Vagina (tissue), 2 donors: Measurements from ENCODE around the gene SEPHS2. TPM values are rescaled to one million over a fixed set of nuclear protein-coding genes. Genes with fewer than 3 reads are reported as not detected.

ENCODE experiments used
- DNase-seq, 2 donors: peaks; one replicate each; pipeline ENCODE4 v3.0.0-alpha.2; 2017; ENCODE audit errors: extremely low spot score in 2 of 2
- H3K27ac ChIP-seq: fragments of 200-600 bp; sonication (generic); one replicate; pipeline ENCODE4 v1.5.1; 2019
- H3K27me3 ChIP-seq: fragments of 200-600 bp; sonication (generic); one replicate; pipeline ENCODE4 v1.5.1; 2019
- H3K36me3 ChIP-seq, 2 donors: fragments of 200-600 bp; sonication (generic); one replicate each; pipeline ENCODE4 v1.5.1; 2017 to 2019
- H3K4me1 ChIP-seq: fragments of 200-600 bp; sonication (generic); one replicate; pipeline ENCODE4 v1.5.1; 2019
- H3K4me3 ChIP-seq, 2 donors: fragments of 200-600 bp; sonication (generic); 1 replicate in 1 of 2; 2 replicates in 1 of 2; pipeline ENCODE4 v1.5.1; 2016 to 2019
- H3K9me3 ChIP-seq: fragments of 200-600 bp; sonication (generic); one replicate; pipeline ENCODE4 v1.5.1; 2019
- POLR2A ChIP-seq, 2 donors: fragments of 450-650 bp; IDR thresholded peaks; one replicate each; pipeline ENCODE4 v1.6.1; 2017; ENCODE audit warnings: antibody characterized with exemption in 2 of 2, mild to moderate bottlenecking in 2 of 2, moderate library complexity in 2 of 2
- POLR2AphosphoS5 ChIP-seq, 2 donors: sonication (generic); formaldehyde crosslinking; IDR thresholded peaks; one replicate each; pipeline ENCODE4 v1.9.0; 2017; ENCODE audit warnings: antibody characterized with exemption in 2 of 2, mild to moderate bottlenecking in 2 of 2, low read depth in 1 of 2; ENCODE audit not compliant: insufficient read depth in 1 of 2
- intact Hi-C: fragments of 100-400 bp; cut with DNase I; formaldehyde crosslinking; loops from one replicate; pipeline ENCODE4 v1.15.1; 2023
- total RNA-seq: library from RNA; depleted of rRNA; stranded (reverse); fragments of >200 nt; gene quantifications from one replicate; pipeline ENCODE4 v1.2.3, GENCODE V29; 2016
- TF ChIP-seq, protein P1 (sequence below), 3 experiments: fragments of 450-650 bp in 2 of 3; fragments of 200-600 bp in 1 of 3; sonication (generic) in 1 of 3; IDR thresholded peaks; one replicate each; pipeline ENCODE4 v1.5.1; 2017 to 2019; ENCODE audit warnings: antibody characterized with exemption in 3 of 3, mild to moderate bottlenecking in 2 of 3, moderate library complexity in 2 of 3

SEPHS2 gene
- total RNA-seq, 1 donor from 2014 or later, result 28.0 TPM

DNA sequence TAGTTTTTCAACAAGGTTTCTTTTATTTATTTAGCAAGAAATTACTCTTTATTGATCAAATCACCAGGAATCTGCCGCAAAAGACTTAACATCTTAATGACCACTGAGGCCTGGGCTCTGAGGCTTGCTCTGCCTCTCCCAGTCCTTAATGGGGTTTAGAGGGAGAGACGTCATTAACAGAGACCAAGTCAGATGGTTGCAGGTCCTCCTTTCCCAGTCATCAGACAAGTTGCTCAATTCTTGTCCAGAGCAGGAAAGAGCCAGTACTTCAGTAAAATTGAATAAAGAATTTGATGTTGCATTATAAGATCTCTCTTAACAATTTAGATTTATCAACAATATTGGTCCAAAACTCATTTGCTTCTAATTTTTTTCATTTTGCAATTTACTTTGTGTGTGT lies 2.0 kb downstream of the SEPHS2 start:
- DNase-seq, result no peak
- intact Hi-C loops, result loop anchor here (10.0 kb wide), 1 partner anchor 91 kb away; the partner anchor contains the start of gene ZNF747
- H3K27me3 ChIP-seq, result no peaks in the 10 kb centered on the region
- TF ChIP-seq, protein P1, sequence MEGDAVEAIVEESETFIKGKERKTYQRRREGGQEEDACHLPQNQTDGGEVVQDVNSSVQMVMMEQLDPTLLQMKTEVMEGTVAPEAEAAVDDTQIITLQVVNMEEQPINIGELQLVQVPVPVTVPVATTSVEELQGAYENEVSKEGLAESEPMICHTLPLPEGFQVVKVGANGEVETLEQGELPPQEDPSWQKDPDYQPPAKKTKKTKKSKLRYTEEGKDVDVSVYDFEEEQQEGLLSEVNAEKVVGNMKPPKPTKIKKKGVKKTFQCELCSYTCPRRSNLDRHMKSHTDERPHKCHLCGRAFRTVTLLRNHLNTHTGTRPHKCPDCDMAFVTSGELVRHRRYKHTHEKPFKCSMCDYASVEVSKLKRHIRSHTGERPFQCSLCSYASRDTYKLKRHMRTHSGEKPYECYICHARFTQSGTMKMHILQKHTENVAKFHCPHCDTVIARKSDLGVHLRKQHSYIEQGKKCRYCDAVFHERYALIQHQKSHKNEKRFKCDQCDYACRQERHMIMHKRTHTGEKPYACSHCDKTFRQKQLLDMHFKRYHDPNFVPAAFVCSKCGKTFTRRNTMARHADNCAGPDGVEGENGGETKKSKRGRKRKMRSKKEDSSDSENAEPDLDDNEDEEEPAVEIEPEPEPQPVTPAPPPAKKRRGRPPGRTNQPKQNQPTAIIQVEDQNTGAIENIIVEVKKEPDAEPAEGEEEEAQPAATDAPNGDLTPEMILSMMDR (IDR thresholded peaks at IDR 0.05), result no peak
- TF ChIP-seq POLR2AphosphoS5 (IDR thresholded peaks at IDR 0.05; ENCODE audit: insufficient read depth in 1 of 2, low read depth in 1 of 2) (no peak), POLR2A (IDR thresholded peaks at IDR 0.05) (no peak)
- no peak overlapping the region for H3K27ac ChIP-seq
- no peaks in the 10 kb centered on the region for H3K36me3 ChIP-seq
- H3K4me3 ChIP-seq, result no peak overlapping the region
- peaks cover 20% of the 10 kb centered on the region for H3K4me1 ChIP-seq
- H3K9me3 ChIP-seq, result no peaks in the 10 kb centered on the region

DNA sequence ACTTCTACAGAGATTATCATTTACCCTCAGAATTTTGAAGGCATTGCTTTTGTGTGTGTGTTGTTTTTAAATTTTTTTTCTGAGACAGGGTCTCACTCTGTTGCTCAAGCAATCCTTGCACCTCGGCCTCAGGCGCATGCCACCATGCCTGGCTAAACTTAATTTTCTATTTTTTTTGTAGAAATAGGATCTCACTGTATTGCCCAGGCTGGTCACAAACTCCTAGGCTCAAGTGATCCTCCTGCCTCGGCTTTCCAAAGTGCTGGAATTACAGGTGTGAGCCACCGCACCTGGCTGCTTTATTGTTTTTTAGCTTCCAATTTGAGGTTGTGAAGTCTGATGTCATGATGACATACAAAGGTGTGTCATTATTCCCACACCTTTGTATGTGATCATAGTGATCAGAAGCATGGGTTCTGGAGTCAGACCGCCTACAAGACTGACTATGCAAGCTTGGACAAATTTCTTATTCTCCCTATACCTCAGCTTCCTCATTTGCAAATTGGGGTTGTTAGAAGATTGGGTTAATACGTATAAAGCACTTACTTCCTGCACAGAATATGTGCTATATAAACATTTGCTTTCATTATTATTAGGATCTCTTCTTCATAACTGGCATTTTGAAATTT lies 5.8 kb downstream of the SEPHS2 start:
- TF ChIP-seq POLR2A (IDR thresholded peaks at IDR 0.05) (no peak), POLR2AphosphoS5 (IDR thresholded peaks at IDR 0.05; ENCODE audit: insufficient read depth in 1 of 2, low read depth in 1 of 2) (no peak)
- TF ChIP-seq, protein P1 (IDR thresholded peaks at IDR 0.05), result no peak
- Histone ChIP-seq H3K9me3 (no peaks in the 10 kb centered on the region), H3K36me3 (no peaks in the 10 kb centered on the region), H3K27me3 (no peaks in the 10 kb centered on the region), H3K4me3 (no peak overlapping the region), H3K4me1 (peaks cover 12% of the 10 kb centered on the region), H3K27ac (no peak overlapping the region)
- intact Hi-C loops, result loop anchor here (10.0 kb wide), 1 partner anchor 95 kb away; the partner anchor contains the start of gene ZNF747
- DNase-seq, result no peak

DNA sequence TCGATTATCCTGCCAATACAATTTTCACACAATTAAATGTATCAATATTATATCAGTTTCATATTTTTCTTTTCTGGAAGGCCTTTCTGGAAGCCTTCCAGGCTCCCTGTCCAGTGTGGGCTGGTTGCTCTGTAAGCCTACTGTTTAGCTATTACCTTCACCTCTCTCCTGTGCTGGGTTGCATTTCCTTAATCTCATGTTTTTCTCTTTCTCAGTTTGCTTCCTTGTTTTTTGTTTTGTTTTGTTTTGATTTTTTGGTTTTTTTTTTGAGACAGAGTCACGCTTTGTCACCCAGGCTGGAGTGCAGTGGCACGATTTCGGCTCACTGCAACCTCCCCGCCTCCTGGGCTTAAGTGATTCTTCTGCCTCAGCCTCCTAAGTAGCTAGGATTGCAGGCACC lies 6.8 kb downstream of the SEPHS2 start:
- no peaks in the 10 kb centered on the region for H3K36me3 ChIP-seq
- H3K4me3 ChIP-seq, result no peak overlapping the region
- no peak for TF ChIP-seq POLR2AphosphoS5 (IDR thresholded peaks at IDR 0.05; ENCODE audit: insufficient read depth in 1 of 2, low read depth in 1 of 2)
- no peak for TF ChIP-seq POLR2A (IDR thresholded peaks at IDR 0.05)
- TF ChIP-seq, protein P1 (IDR thresholded peaks at IDR 0.05), result no peak
- H3K9me3 ChIP-seq, result no peaks in the 10 kb centered on the region
- intact Hi-C loops, result no loop called here
- H3K27ac ChIP-seq, result no peak overlapping the region
- DNase-seq, result no peak
- peaks cover 2% of the 10 kb centered on the region for H3K4me1 ChIP-seq
- no peaks in the 10 kb centered on the region for H3K27me3 ChIP-seq

DNA sequence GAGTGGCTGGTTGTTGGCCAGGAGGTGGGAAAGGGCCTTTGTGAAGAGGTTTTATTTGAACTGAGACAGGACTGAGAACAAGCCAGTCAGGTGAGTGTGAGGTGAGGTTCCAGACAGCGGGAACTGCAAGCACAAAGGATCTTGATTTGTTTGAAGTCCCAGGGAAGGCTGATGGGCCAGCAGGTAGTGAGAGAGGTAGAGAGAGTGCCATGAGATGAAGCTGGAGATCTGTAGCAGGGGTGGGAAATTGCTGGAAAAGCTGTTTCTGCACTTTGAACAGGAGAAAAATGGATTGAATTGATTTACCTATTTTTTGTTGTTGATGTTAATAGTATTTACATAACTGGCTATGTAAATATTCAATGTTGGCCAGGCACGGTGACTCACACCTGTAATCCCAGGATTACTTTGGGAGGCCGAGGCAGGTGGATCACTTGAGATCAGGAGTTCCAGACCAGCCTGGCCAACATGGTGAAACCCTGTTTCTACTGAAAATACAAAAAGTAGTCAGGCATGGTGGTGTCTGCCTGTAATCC lies 8.1 kb downstream of the SEPHS2 start:
- Histone ChIP-seq H3K9me3 (no peaks in the 10 kb centered on the region), H3K4me3 (no peak overlapping the region), H3K27me3 (no peaks in the 10 kb centered on the region), H3K27ac (no peak overlapping the region), H3K4me1 (no peaks in the 10 kb centered on the region), H3K36me3 (no peaks in the 10 kb centered on the region)
- no peak for TF ChIP-seq POLR2AphosphoS5 (IDR thresholded peaks at IDR 0.05; ENCODE audit: insufficient read depth in 1 of 2, low read depth in 1 of 2)
- TF ChIP-seq, protein P1 (IDR thresholded peaks at IDR 0.05), result no peak
- TF ChIP-seq POLR2A (IDR thresholded peaks at IDR 0.05), result no peak
- intact Hi-C loops, result no loop called here
- DNase-seq, result no peak

DNA sequence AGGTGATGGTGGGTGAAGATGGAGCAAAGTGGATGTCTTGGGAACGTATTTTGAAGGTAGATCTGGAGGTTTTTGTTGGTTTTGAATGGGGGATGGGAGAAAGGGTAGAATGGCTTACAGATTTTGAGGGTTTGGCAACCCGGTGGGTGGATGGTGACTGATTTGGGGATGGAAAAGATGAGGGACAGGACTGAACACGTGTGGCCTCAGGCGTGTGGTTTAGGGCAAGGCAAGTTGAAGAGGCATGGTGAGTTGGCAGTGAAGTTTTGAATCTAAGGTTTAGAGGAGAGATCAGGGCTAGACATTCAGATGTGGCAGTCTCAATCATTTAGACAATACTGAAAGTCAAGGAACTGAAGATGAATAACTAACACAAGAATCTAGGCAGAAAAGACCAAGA lies 10.8 kb downstream of the SEPHS2 start:
- H3K4me3 ChIP-seq, result no peak overlapping the region
- intact Hi-C loops, result no loop called here

More for the DNA sequence above, 10.8 kb downstream of the SEPHS2 start:
- DNase-seq, result no peak
- Histone ChIP-seq H3K27ac (no peak overlapping the region), H3K9me3 (no peaks in the 10 kb centered on the region), H3K36me3 (no peaks in the 10 kb centered on the region), H3K4me1 (peaks cover 8% of the 10 kb centered on the region), H3K27me3 (no peaks in the 10 kb centered on the region)
- TF ChIP-seq, protein P1 (IDR thresholded peaks at IDR 0.05), result no peak
- TF ChIP-seq POLR2AphosphoS5 (IDR thresholded peaks at IDR 0.05; ENCODE audit: insufficient read depth in 1 of 2, low read depth in 1 of 2) (no peak), POLR2A (IDR thresholded peaks at IDR 0.05) (no peak)
